GF-D8 (cell line): Measurements from ENCODE around the gene PHF20.
"Not testable (repeated sequence)": the region's sequence is repeated elsewhere in the genome, so short reads cannot be mapped to it uniquely, and the experiment has no call there.

Source experiments
- DNase-seq: peaks from one replicate; lab custom pipeline; 2025; lab: John Stamatoyannopoulos, UW

PHF20 gene

GRCh38 chr20:35776513-35777101 lies 4.8 kb downstream of the PHF20 start:
- no peak for DNase-seq

- DNase-seq: not testable (repeated sequence)
Measured at GRCh38 chr20:35783811-35784210, 12.0 kb downstream of the PHF20 start.

GRCh38 chr20:35785541-35785940 lies 13.7 kb downstream of the PHF20 start:
- not testable (repeated sequence) for DNase-seq

DNA sequence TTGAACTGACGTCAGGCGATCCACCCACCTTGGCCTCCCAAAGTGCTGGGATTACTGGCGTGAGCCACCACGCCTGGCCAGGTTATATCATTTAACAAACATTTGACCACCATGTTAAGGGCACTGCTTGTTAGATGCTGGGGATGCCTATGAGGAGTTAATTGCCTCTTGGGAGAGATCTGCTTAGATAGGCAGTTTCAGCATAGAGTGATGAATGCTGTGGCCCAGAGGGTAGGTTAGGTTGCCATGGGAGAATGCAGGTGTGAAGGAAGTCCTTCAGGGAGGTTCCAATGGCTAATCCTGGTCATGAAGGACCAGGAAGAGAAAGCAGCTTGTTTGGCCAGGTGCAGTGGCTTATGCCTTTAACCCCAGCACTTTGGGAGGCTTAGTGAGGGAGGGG lies 17.0 kb downstream of the PHF20 start:
- DNase-seq: no peak

GRCh38 chr20:35791097-35791496 lies 19.3 kb downstream of the PHF20 start:
- DNase-seq: no peak

- peak; percentile 72 for DNase-seq
Measured at GRCh38 chr20:35791821-35792220, 20.0 kb downstream of the PHF20 start.

DNA sequence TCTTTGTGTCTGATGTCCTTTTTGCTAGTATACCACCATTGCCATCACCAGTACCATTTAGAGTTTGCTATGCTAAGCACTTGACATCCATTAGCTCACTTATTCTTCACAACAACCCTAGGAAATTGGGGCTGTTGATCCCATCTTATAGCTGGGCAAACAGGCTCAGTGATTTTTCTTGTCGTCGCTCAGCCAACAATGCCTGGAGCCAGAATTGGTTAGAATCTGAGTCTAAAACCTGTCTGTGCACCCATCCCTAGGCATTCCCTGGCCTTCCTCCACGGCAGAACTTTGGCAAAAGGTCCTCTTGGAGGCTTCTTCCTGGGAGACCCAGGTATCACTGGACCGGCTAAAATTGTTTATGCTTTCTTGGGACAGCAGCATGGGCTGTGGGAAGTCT lies 20.9 kb downstream of the PHF20 start:
- no peak for DNase-seq

- DNase-seq: peak; percentile 69
Measured at GRCh38 chr20:35796571-35796970, 24.8 kb downstream of the PHF20 start.

DNA sequence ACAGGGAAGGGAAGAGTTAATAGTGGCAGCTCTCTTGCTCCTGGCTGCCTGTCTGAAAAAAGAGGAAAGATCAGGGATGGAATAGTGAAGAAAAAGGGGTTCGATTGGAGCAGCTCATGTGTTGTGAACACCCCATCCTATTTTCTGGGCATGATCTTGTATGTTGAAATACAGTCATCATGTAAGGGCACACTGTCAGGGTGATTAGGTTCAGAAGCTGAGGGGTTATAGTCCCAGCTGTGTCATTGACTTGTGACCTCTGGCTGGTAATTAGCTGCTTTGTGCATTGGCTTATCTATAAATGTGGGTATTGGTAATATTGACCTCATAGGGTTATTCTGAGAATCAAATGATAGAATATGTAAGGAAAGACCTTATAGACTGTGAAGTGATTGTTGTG lies 30.1 kb downstream of the PHF20 start:
- no peak for DNase-seq

DNA sequence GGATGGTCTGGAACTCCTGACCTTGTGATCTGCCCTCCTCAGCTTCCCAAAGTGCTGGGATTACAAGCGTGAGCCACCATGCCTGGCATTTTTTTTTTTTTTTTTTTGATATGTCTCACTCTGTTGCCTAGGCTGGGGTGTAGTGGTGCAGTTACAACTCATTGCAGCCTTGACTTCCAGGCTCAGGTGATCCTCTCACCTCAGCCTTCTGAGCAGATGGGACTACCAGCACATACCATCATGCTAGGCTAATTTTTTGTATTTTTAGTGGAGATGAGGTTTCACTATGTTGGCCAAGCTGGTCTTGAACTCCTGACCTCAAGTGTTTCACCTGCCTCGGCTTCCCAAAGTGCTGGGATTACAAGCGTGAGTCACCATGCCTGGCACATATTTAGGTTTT lies 34.3 kb downstream of the PHF20 start:
- DNase-seq: no peak

DNA sequence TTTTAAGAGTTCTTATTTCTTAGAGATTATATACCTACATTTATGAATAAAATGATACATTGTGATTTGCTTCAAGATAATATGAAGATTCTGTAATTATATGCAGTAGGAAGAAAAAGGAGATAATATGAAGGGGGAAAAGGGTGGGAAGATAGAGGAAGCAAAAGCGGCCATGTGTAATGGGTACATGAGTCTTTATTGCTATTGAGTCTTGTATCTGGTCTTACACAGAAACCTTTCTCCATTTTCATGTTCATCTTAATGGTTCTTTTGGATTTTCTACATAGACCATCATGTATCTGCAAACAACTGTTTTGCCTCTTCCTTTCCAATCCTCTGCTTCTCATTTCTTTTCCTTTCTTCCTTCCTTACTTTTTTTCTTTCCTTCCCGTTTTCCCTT lies 36.1 kb downstream of the PHF20 start:
- DNase-seq: no peak

DNA sequence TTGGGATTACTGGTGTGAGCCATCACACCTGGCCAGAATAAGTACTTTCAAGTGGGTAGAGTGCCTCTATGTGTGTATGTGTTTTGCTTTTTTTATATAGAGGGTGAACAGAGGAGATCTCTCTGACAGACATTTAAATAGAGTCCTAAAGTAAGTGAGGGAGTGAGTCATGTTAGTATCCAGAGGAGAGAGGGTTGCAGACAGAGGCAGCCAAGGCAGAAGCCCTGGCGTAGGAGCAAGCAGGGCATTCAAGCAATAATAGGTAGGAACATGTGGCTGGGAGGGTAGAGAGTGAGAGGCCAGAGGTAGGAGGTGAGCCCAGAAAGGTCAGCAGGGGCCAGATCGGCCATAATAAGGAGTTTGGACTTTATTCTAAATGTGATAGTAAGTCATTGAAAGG lies 48.9 kb downstream of the PHF20 start:
- no peak for DNase-seq

DNA sequence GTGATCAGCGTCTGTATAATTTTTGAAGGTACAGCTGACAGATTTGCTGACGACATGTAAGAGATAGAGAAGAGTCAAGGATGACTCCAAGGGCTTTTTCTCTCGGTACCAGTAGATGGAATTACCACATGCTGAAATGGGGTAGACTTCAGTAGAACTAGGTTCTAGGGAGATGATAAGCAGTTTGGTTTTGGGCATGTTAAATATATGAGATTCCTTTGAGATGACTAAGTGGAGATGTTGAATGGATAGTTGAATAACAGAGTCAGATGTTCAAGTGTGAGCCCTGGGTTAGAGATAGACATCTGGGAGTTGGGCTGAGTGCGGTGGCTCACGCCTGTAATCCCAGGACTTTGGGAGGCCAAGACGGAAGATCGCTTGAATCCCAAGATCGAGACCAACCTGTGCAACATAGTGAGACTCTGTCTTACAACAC lies 50.0 kb downstream of the PHF20 start:
- no peak for DNase-seq

DNA sequence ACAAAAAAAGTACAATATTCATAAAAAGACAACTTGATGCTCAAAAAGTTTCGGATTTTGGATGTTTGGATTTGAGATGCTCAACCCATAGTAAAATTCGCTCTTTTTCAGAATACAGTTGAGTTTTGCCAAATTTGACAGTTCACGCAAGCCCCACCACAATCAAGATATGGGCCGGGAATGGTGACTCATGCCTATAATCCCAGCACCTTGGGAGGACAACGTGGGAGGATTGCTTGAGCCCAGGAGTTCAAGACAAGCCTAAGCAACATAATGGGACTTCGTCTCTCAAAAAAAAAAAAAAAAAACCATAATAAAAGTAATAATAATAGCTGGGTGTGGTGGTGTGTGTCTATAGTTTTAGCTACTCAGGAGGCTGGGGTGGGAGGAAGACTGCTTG lies 51.3 kb downstream of the PHF20 start:
- DNase-seq: no peak

GRCh38 chr20:35823937-35824336 lies 52.1 kb downstream of the PHF20 start:
- DNase-seq: no peak

DNA sequence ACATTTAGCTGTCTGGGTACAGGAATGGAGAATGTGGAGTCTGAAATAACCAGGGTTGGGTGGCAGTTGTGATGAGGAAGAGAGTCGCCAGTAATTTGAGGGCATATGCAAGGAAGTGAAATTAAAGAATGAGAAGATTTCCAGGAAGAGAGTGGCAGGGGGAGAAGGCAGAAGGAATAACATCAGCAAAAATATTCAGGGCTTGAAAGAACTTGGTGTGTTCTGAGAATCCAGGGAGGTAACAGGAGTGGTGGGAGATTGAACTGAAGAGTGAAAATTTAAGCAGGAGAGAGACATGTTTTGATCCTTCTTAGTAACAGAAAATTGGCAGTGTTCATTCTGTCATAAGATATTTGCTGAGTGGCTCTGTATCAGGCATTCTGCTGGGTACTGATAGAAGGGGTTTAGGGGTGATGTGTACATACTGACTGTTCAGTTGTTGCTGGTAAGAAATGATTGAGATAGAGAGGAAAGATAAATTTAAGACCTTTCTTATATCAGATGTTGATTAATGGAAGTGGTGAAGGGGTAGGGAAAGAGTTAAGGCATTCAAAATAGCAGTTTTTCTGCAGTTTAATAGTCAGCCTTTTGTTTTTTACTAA lies 54.7 kb downstream of the PHF20 start:
- no peak for DNase-seq

DNA sequence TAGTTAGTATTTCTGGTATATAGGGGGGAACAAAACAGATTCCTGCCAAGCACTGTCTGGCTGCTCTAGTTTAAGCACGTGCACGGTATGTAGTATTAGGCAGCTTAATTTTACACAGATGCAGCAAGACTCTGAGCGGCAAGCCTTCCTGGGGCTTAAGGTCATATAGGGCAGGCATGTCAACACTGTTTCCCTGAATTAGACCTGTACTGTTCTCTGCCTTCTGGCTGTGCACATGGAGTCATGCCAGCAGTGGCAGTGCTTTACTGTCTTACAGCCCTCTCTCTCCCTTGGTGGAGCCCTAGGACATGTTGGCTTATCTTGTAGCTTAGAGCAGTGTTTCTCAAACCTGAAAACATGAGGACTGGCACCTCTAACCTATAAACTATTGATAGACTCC lies 56.6 kb downstream of the PHF20 start:
- DNase-seq: no peak

- DNase-seq: no peak
Measured at GRCh38 chr20:35828916-35829315, 57.1 kb downstream of the PHF20 start.

DNA sequence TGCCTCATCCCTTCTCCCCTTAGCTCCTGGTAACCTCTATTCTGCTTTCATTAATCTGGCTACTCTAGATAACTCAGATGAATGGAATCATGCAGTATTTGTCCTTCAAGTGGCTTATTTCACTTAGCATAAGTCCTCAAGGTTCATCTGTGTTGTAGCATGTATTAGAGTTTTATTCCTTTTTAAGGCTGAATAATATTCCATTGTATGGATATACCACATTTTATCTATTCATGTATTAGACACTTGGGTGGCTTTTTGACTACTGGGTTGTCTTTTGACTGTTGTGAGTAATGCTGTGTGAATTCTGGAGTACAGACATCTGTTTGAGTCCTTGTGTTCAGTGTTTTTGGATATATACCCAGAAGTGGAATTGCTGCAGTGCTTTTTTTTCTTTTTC lies 58.4 kb downstream of the PHF20 start:
- DNase-seq: no peak

- no peak for DNase-seq
Measured at GRCh38 chr20:35831029-35831428, 59.2 kb downstream of the PHF20 start.

DNA sequence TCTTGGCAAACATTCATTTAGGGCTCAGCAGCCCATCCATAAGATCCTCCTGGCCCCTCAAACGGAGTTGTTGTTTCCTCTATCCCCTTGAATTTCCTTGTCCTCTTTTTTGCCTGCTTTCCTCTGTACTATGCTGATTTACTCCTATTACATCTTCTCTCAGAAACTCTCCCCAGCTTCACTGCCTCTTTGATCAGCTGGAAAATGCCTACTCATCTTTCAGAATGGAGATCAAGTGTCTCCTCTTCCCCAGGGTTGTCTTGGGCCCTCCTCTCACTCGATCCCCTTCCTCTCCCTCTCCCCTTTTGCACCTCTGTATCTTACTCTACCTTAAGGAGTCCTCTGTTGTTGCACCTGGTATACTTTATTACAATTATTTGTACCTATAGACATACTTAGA lies 60.2 kb downstream of the PHF20 start:
- DNase-seq: no peak

- DNase-seq: no peak
Measured at GRCh38 chr20:35833241-35833640, 61.4 kb downstream of the PHF20 start.

DNA sequence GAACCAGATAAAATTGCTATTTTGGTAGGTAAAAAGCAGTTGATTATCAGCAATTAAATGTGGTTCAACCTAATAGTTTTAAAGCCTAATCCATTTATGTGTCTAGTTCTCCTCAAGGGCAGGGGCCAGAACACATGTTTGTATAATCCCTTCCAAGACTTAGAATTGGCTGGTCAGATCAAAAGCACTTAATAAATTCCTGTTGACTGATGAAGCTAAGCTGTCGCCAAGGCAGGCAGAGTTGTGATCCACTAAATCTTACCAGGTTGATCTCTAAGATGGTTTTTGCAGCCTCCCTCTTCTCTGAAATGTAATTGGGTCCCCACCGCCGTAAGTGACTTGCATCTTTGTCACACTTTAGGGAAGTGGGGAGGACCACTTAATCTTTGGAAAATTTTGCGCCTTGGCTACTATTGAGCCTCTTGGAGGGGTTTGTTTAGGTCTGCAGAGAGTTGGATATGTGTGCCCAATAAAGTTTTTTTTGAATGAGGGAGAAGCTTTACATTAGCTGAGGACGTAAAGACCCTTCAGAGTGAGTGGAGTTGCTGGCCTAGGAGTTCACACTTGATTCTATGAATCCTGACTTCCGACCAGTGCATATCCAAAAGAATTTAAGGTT lies 65.9 kb downstream of the PHF20 start:
- no peak for DNase-seq

DNA sequence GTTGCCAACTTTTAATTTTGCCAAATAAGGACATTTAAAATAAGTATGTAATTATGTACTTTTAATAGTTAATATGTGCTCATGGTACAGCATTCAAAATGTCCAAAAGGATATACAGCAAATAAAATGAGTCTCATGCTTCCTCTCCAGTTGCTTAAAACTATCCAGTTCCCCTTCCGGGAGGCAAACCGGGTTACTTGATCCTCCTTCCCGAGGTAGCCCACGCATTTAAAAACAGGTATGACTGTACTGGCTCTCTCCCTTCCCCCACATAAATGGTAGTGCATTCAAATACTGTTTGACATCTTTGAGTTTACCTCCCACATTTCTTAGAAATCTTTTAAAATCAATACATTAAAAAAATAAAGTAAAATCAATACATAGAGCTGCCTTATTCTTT lies 66.4 kb downstream of the PHF20 start:
- no peak for DNase-seq
